Activated naive CD4-positive, alpha-beta T cell treated with anti-CD3 and anti-CD28 coated beads, Interleukin-2, amount 10 ng/mL, durations not matched to agents 7 days and 5 days (primary cell): ENCODE results near the gene CACNA2D3.
"Not testable (repeated sequence)": the region's sequence is repeated elsewhere in the genome, so short reads cannot be mapped to it uniquely, and the experiment has no call there.

Experiments used
- CTCF ChIA-PET: fragments of 350-600 bp; sonication (Branson Sonifier 250); formaldehyde crosslinking; loops from one replicate; lab custom pipeline; 2021; ENCODE audit warnings: antibody characterized with exemption; lab: Charles Lee
- DNase-seq: peaks from one replicate; pipeline ENCODE4 v3.0.0-alpha.2; 2020
- H3K27ac Mint-ChIP-seq: one replicate; pipeline ENCODE4 v1.8.0; 2021; ENCODE audit warnings: mild to moderate bottlenecking, moderate library complexity, mixed read lengths
- H3K27me3 Mint-ChIP-seq: one replicate; pipeline ENCODE4 v1.8.0; 2021; ENCODE audit warnings: mild to moderate bottlenecking, mixed read lengths
- H3K36me3 Mint-ChIP-seq: one replicate; pipeline ENCODE4 v1.8.0; 2021; ENCODE audit warnings: mixed read lengths
- H3K4me1 Mint-ChIP-seq: one replicate; pipeline ENCODE4 v1.8.0; 2021; ENCODE audit warnings: mixed read lengths
- H3K4me3 Mint-ChIP-seq: one replicate; pipeline ENCODE4 v1.8.0; 2021; ENCODE audit warnings: mild to moderate bottlenecking, moderate library complexity, mixed read lengths
- H3K9me3 Mint-ChIP-seq: one replicate; pipeline ENCODE4 v1.8.0; 2021; ENCODE audit warnings: mixed read lengths

Gene CACNA2D3

GRCh38 chr3:54122324-54123002, at the start of gene CACNA2D3:
TSS of gene CACNA2D3 (plus strand) at chr3:54122552.
- Mint-ChIP-seq H3K27me3 (peaks cover 66% of the 10 kb centered on the region), H3K27ac (no peak within 1 kb of the TSS), H3K4me1 (peaks cover 3% of the 10 kb centered on the region), H3K36me3 (no peaks in the 10 kb centered on the region), H3K4me3 (no peak within 1 kb of the TSS), H3K9me3 (no peaks in the 10 kb centered on the region)
- DNase-seq: no peak
- CTCF ChIA-PET: no interaction called here

DNA sequence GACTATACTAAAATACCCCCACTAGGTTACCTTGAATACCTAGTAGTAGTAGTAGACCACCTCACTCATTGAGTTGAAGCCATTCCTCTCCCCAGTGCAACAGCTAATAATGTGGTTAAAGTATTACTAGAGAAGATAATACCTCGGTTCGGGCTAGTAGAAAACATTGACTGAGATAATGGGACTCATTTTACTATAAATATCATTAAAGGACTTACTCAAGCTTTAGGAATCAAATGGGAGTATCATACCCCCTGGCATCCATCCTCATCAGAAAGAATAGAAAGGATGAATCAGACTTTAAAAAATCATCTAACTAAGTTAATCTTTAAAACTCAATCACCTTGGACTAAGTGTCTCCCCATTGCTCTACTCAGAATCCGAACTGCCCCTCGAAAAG, 49.0 kb upstream of the CACNA2D3 start:
- Mint-ChIP-seq H3K36me3 (no peaks in the 10 kb centered on the region), H3K27me3 (no peaks in the 10 kb centered on the region), H3K27ac (no peak overlapping the region), H3K4me3 (no peak overlapping the region), H3K9me3 (peaks cover 14% of the 10 kb centered on the region), H3K4me1 (no peaks in the 10 kb centered on the region)
- CTCF ChIA-PET: no interaction called here
- no peak for DNase-seq

DNA sequence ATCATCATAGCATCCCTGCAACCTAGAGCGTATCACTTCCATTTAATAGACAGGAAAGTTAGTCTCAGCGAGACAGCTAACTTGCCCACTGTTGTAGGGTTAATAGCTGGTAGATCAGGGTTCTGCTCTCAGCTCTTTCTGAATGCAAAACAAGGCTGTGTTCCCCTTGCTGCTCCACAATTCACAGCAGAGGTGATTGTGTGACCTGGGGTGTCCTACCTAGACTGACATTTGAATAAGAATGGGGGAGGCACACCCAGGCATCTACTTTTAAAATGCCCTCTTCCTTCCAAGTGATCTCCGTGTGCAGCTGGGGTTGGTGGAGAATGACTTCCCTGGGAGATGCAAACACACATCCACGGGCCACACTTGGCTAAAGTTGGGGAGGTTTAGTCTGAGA, 43.0 kb upstream of the CACNA2D3 start:
- no peaks in the 10 kb centered on the region for H3K36me3 Mint-ChIP-seq

GRCh38 chr3:54079730-54080325, 42.5 kb upstream of the CACNA2D3 start:
- no peak for DNase-seq
- Mint-ChIP-seq H3K36me3 (no peaks in the 10 kb centered on the region), H3K27me3 (no peaks in the 10 kb centered on the region), H3K4me3 (no peak overlapping the region), H3K9me3 (no peaks in the 10 kb centered on the region), H3K4me1 (no peaks in the 10 kb centered on the region), H3K27ac (no peak overlapping the region)
- CTCF ChIA-PET: no interaction called here

More for the DNA sequence above, 43.0 kb upstream of the CACNA2D3 start:
- no peak overlapping the region for H3K27ac Mint-ChIP-seq
- no peak for DNase-seq
- no peak overlapping the region for H3K4me3 Mint-ChIP-seq
- CTCF ChIA-PET: no interaction called here
- H3K27me3 Mint-ChIP-seq: no peaks in the 10 kb centered on the region
- no peaks in the 10 kb centered on the region for H3K4me1 Mint-ChIP-seq
- no peaks in the 10 kb centered on the region for H3K9me3 Mint-ChIP-seq

DNA sequence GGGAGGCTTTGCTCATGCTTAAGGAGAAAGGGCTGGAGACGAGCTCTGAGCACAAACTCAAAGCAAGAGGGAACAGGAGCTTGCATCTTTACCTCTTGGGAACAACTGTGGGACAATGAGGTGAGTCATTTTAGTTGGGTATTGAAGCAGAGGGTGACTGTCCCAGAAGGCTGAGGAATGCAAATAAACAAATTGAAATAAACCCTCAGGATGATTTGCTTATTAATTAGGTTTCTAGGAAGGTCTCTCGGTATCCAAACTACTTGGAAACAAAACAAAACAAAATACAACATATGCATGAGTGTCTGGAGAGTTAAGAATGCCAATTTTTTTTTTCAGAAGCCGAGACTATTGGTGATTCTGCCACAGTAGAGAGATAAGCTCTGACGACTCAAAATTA, 38.4 kb upstream of the CACNA2D3 start:
- H3K27ac Mint-ChIP-seq: no peak overlapping the region
- no peaks in the 10 kb centered on the region for H3K9me3 Mint-ChIP-seq
- H3K4me1 Mint-ChIP-seq: no peaks in the 10 kb centered on the region
- no peaks in the 10 kb centered on the region for H3K36me3 Mint-ChIP-seq
- CTCF ChIA-PET: no interaction called here
- no peak overlapping the region for H3K4me3 Mint-ChIP-seq
- peaks cover 26% of the 10 kb centered on the region for H3K27me3 Mint-ChIP-seq
- no peak for DNase-seq

DNA sequence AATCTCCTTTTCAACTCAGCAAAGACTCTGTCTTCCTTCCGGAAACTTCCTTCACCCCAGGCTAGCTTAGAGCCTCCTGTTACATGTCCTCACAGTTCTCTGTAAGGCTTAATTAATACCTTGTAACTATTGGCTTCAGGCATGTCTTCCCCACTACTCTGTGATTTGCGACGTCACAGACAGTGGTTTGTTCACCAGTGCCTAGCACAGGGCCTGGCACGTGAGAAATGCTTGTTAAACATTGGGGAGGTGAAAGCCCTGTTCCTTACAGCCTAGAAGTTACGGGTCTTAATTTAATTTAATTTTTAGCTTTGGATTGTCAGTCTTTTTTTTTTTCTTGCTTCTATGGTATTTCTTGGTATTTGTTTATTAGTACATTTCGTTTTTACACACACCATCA, 36.4 kb upstream of the CACNA2D3 start:
- no peak overlapping the region for H3K27ac Mint-ChIP-seq
- H3K9me3 Mint-ChIP-seq: no peaks in the 10 kb centered on the region
- no peaks in the 10 kb centered on the region for H3K4me1 Mint-ChIP-seq
- H3K27me3 Mint-ChIP-seq: peaks cover 28% of the 10 kb centered on the region
- H3K36me3 Mint-ChIP-seq: no peaks in the 10 kb centered on the region
- no peak overlapping the region for H3K4me3 Mint-ChIP-seq
- DNase-seq: no peak
- CTCF ChIA-PET: no interaction called here

- Mint-ChIP-seq H3K4me3 (no peak overlapping the region), H3K9me3 (no peaks in the 10 kb centered on the region), H3K27me3 (peaks cover 28% of the 10 kb centered on the region), H3K36me3 (no peaks in the 10 kb centered on the region), H3K4me1 (no peaks in the 10 kb centered on the region), H3K27ac (no peak overlapping the region)
- no peak for DNase-seq
- CTCF ChIA-PET: no interaction called here
Observed at GRCh38 chr3:54086652-54087405, 35.5 kb upstream of the CACNA2D3 start.

GRCh38 chr3:54087581-54088410, 34.6 kb upstream of the CACNA2D3 start:
- no peaks in the 10 kb centered on the region for H3K4me1 Mint-ChIP-seq
- no peak overlapping the region for H3K4me3 Mint-ChIP-seq
- H3K27me3 Mint-ChIP-seq: peaks cover 28% of the 10 kb centered on the region
- no peak overlapping the region for H3K27ac Mint-ChIP-seq
- DNase-seq: no peak
- CTCF ChIA-PET: no interaction called here
- H3K9me3 Mint-ChIP-seq: no peaks in the 10 kb centered on the region
- no peaks in the 10 kb centered on the region for H3K36me3 Mint-ChIP-seq

DNA sequence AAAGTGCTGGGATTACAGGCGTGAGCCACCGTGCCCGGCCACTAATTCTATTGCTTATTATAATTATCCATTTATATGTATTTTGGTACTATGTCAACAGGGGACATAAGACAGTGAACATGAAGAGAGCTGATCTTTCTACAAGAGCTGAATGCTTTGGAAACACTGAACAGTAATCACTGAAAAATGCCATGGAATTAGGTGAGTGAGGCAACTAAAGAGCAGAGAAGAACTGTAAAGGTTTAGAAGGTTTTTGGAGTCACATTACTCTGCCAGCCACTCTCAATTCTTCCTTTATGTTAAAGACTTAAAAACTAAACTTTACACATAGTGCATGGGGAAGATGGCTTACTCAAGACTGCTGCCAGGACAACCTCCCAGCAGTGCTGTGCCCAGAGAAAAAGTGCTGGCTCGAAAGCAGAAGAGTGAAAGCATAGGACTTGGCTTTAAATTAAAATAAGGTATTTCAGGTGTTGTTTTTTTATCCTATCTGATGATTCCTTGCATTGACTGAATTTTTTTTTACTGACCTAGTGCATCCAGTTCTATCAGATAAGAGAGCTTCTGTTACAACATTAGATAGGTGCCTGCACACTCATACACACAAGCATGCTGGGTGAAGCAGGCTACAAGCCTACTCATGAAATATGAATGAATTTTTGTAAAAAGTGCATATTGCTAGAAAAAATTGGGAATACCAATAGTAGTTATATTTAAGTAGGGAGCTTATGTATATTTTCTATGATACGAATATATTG, 28.7 kb upstream of the CACNA2D3 start:
- DNase-seq: no peak
- Mint-ChIP-seq H3K9me3 (no peaks in the 10 kb centered on the region), H3K27ac (no peak overlapping the region), H3K36me3 (no peaks in the 10 kb centered on the region), H3K27me3 (peaks cover 10% of the 10 kb centered on the region), H3K4me3 (no peak overlapping the region), H3K4me1 (no peaks in the 10 kb centered on the region)
- CTCF ChIA-PET: interaction anchor here (1.2 kb wide), 1 partner anchor 108 kb away, joined by 3 read pairs; no protein-coding TSS in a partner anchor

- no peak overlapping the region for H3K27ac Mint-ChIP-seq
- H3K4me1 Mint-ChIP-seq: no peaks in the 10 kb centered on the region
- CTCF ChIA-PET: no interaction called here
- H3K36me3 Mint-ChIP-seq: no peaks in the 10 kb centered on the region
- DNase-seq: no peak
- H3K9me3 Mint-ChIP-seq: no peaks in the 10 kb centered on the region
- H3K4me3 Mint-ChIP-seq: no peak overlapping the region
- H3K27me3 Mint-ChIP-seq: peaks cover 5% of the 10 kb centered on the region
Observed at GRCh38 chr3:54094926-54095325, 27.4 kb upstream of the CACNA2D3 start.

DNA sequence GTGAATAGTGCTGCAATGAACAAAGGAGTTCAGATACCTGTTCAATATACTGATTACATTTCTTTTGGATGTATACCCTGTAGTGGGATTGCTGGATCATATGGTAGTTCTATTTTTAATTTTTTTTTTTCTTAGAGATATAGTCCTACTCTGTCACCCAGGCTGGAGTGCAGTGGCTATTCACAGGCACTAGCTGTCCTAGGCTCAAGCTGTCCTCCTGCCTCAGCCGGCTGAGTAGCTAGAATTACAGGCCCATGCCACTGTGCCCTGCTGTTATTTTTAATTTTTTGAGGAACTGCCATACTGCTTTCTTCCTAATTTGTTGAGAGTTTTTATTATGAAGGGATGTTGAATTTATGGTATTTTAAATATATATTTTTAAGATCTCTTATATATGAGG, 23.0 kb upstream of the CACNA2D3 start:
- Mint-ChIP-seq H3K27ac (no peak overlapping the region), H3K27me3 (peaks cover 5% of the 10 kb centered on the region), H3K9me3 (no peaks in the 10 kb centered on the region), H3K4me3 (no peak overlapping the region), H3K4me1 (no peaks in the 10 kb centered on the region), H3K36me3 (no peaks in the 10 kb centered on the region)
- CTCF ChIA-PET: interaction anchor here (0.5 kb wide), 1 partner anchor 730 kb away, joined by 3 read pairs; no protein-coding TSS in a partner anchor
- no peak for DNase-seq

DNA sequence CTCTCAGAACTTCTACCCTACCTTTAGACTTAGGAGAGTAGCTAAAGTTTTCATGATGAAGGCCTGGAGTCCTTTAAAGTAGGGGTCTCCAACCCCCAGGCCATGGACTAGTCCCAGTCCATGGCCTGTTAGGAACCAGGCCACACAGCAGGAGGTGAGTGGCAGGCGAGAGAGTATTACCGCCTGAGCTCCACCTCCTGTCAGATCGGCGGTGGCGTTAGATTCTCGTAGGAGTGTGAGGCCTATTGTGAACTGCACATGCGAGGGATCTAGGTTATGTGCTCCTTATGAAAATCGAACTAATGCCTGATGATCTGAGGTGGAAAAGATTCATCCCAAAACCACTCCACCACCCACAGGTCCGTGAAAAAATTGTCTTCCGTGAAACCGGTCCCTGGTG, 18.3 kb upstream of the CACNA2D3 start:
- CTCF ChIA-PET: no interaction called here
- Mint-ChIP-seq H3K9me3 (no peaks in the 10 kb centered on the region), H3K36me3 (no peaks in the 10 kb centered on the region), H3K27ac (no peak overlapping the region), H3K4me3 (no peak overlapping the region), H3K27me3 (no peaks in the 10 kb centered on the region), H3K4me1 (no peaks in the 10 kb centered on the region)
- DNase-seq: no peak

DNA sequence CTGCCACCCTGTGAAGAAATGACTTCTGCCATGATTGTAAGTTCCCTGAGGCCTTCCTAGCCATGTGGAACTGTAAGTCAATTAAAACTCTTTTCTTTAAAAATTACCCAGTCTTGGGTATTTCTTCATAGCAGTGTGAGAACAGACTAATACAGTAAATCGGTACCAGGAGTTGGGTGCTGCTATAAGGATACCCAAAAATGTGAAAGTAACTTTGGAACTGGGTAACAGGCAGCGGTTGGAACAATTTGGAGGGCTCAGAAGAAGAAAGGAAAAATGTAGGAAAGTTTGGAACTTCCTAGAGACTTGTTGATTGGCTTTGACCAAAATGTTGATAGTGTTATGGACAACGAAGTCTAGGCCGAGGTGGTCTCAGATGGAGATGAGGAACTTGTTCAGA, 6.2 kb upstream of the CACNA2D3 start:
- H3K27ac Mint-ChIP-seq, H3K36me3 Mint-ChIP-seq, H3K4me1 Mint-ChIP-seq, CTCF ChIA-PET, H3K9me3 Mint-ChIP-seq, H3K4me3 Mint-ChIP-seq, DNase-seq: not testable (repeated sequence)
- peaks cover 37% of the 10 kb centered on the region for H3K27me3 Mint-ChIP-seq
